GM12892 (cell line): ENCODE measurements around the gene HERC3.

ENCODE experiments used
- POLR2A ChIP-seq: IDR thresholded peaks from 2 replicates; pipeline ENCODE4 v1.6.1; 2011; ENCODE audit warnings: low read depth, low read length, control low read depth
- TAF1 ChIP-seq: IDR thresholded peaks from 2 replicates; pipeline ENCODE4 v1.6.1; 2011; ENCODE audit warnings: low read depth, mild to moderate bottlenecking, control low read depth, low read length, borderline replicate concordance

GRCh38 chr4:88618782-88619485 is 26.7 kb downstream of the HERC3 start:
- no peak for TF ChIP-seq TAF1
- TF ChIP-seq POLR2A, result no peak
